AG04450 (cell line): ENCODE data around the gene NCR3LG1. TPM values are rescaled to one million over a fixed set of nuclear protein-coding genes. Genes with fewer than 3 reads are reported as not detected.

Source experiments
- CTCF ChIA-PET: fragments of 300-600, 350-600 bp; formaldehyde crosslinking; extraction: SDS; loops from one replicate; lab custom pipeline; 2022; ENCODE audit warnings: antibody characterized with exemption, inconsistent platforms; lab: Charles Lee
- POLR2A ChIA-PET: fragments of 350-600 bp; formaldehyde crosslinking; extraction: SDS; loops from one replicate; lab custom pipeline; 2021; ENCODE audit warnings: antibody characterized with exemption, inconsistent platforms; lab: Yijun Ruan, JAX
- DNase-seq: peaks from one replicate; pipeline ENCODE4 v3.0.0-alpha.2; 2011; ENCODE audit warnings: low read depth, low spot score
- H3K27ac ChIP-seq: one replicate; pipeline ENCODE4 v1.5.1; 2012; ENCODE audit warnings: low read depth, low read length, control low read depth
- H3K27me3 ChIP-seq: one replicate; pipeline ENCODE4 v1.6.0; 2012; ENCODE audit warnings: low read length; ENCODE audit not compliant: control insufficient read depth, insufficient read depth
- H3K4me3 ChIP-seq: 2 replicates; pipeline ENCODE4 v1.5.1; 2011; ENCODE audit warnings: mild to moderate bottlenecking, low read depth, low read length, control low read depth
- H3K9me3 ChIP-seq: 2 replicates; pipeline ENCODE4 v1.5.1; 2012; ENCODE audit warnings: low read length; ENCODE audit not compliant: control insufficient read depth, insufficient read depth
- CTCF ChIP-seq: IDR thresholded peaks from 2 replicates; pipeline ENCODE4 v1.5.1; 2011; ENCODE audit warnings: low read depth, low read length, control low read depth, inconsistent platforms
- polyA plus RNA-seq: library from polyadenylated mRNA; depleted of rRNA; stranded (reverse); fragments of >200 nt; gene quantifications from 2 replicates; pipeline ENCODE4 v1.2.3, GENCODE V29; 2011

Gene NCR3LG1
- polyA plus RNA-seq, 1 experiment: 3.3 TPM

DNA sequence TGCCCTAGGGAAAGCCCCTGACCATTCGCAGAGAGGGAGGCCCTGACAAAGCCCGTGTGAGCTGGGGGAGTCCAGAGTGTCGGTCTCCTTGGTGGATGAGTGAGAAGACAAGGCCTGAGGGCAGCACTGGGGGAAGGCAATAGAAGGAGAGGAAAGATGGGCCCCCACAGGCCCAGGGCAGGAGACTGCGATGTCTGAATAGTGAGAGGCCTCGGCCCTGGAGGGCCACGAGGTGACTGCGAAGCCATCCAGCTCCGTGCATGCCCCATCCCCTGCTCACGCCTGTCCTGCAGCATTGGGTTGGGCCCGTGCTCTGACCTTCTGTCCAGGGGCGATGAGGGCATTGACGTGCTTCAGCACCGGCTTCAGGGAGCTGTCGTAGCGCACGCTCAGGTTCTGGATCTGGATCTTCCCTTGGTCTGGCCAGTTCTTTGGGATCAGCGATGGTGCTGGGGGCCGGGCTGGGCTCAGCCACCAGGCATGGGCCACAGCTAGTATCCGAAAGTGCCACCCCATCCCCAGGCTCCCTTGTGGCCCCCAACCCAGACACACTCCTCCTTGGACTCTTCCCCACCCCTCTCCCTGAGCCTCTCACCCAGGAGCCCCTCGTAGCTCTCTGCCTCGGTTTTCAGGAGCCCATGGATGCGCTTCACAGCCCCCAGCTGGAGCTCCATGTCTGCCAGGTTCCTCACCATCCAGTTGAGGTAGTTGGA, 45.2 kb downstream of the NCR3LG1 start:
- CTCF ChIA-PET: no interaction called here

DNA sequence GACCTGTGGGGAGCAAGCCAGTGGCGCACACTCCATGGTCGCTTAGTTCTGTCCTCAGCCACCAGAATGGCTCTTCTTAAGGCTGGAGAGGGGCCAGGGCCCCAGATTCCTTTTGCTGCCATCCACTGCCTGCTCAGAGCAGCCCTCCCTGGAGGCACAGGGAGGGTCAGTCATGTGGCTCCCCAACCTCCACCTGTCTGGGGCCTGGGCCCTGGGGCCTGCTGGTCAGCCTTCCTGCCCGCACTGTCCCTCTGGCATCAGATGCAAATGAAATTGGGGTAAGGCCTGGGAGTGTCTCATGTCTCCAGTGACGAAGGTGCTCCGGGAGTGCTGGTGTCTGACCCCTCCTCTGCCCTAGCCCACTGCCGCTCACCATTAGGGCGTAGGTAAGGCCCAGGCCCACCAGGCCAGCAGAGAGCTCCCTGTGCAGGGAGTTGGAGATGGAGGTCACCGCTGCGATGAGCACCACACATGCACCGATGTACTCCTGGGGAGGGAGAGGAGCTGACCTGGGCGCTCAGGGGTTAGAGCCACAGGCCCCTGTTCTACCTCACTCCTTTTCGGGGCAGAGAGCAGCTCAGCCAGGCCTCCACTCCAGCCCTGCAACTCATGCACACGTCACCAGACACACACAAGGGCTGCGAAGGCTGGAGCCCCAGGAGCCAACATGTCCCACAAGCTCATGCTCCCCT, 45.9 kb downstream of the NCR3LG1 start:
- no peak overlapping the region for H3K4me3 ChIP-seq

More for the DNA sequence above, 45.2 kb downstream of the NCR3LG1 start:
- no peak for TF ChIP-seq CTCF
- Histone ChIP-seq H3K9me3 (no peaks in the 10 kb centered on the region; the same call in 1 of the 2 replicates), H3K4me3 (no peak overlapping the region), H3K27me3 (peaks cover 13% of the 10 kb centered on the region), H3K27ac (no peak overlapping the region)
- POLR2A ChIA-PET: no interaction called here
- DNase-seq: no peak

DNA sequence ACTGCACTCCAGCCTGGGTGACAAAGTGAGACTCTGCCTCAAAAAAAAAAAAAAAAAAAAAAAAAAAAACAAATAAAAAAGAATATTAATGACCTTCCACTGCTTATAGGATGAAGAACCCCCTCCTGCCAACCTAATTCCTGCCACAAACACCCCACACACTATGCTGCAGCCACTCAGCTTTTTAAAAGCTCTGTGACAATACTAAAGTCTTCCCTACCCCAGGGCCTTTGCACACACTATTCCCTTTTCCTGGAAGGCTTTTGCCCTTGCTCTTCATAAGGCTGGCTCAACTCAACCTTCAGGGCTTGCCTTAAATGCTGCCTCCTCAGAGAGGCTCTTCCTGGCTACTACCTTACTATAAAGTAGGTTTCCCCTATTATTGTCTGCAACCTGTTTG, 47.6 kb downstream of the NCR3LG1 start:
- CTCF ChIA-PET: interaction anchor here (0.7 to 1.0 kb wide), 2 partner anchors 254 to 580 kb away, joined by 6 to 7 read pairs; no protein-coding TSS in a partner anchor
- POLR2A ChIA-PET: no interaction called here
- no peak for TF ChIP-seq CTCF
- DNase-seq: no peak
- peaks cover 13% of the 10 kb centered on the region for H3K27me3 ChIP-seq
- no peaks in the 10 kb centered on the region; the same call in 1 of the 2 replicates for H3K9me3 ChIP-seq
- H3K27ac ChIP-seq: no peak overlapping the region
- H3K4me3 ChIP-seq: no peak overlapping the region

More for the DNA sequence above, 45.9 kb downstream of the NCR3LG1 start:
- Histone ChIP-seq H3K27me3 (peaks cover 13% of the 10 kb centered on the region), H3K27ac (no peak overlapping the region), H3K9me3 (no peaks in the 10 kb centered on the region; the same call in 1 of the 2 replicates)
- POLR2A ChIA-PET: no interaction called here
- DNase-seq: no peak
- CTCF ChIA-PET: interaction anchor here (1.1 kb wide), 1 partner anchor 14 kb away, joined by 3 read pairs; no protein-coding TSS in a partner anchor
- no peak for TF ChIP-seq CTCF

DNA sequence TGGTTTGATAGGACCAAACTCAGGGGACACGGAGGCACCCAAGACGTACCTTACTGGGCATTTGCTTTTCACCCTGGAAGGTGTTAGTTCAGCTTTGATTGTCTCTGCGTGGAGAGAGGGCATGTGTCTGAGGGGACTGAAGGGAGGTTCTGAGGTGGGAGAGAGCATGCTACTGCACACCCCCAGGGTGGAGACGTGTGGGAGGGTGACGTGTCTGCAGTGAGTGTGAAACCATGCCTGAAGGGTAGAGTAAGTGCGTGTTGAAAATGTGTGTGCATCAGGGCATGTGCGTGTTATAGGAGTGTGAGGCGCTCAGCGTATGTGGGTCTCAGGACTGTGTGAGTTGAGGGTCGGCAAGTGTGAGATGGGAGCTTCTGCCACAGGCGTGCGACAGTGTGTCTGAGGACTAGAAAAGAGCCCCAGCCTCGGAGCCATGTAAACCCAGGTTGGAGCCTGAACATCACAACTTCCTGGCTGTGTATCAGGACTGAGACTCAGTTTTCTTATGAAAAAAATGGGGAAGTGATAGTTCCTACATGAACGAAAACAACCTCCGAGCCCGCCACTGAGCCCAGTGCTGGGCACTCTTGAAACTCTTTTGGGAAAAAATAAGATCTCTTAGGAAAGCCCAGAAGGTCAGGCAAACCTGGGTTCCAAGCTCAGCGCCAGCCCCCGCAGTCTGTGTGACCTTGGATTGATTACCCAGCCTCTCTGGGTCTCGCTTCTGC, 48.6 kb downstream of the NCR3LG1 start:
- ChIA-PET CTCF (no interaction called here), POLR2A (no interaction called here)
- Histone ChIP-seq H3K9me3 (no peaks in the 10 kb centered on the region; the same call in 1 of the 2 replicates), H3K27me3 (peaks cover 9% of the 10 kb centered on the region), H3K27ac (no peak overlapping the region), H3K4me3 (no peak overlapping the region)
- no peak for DNase-seq
- TF ChIP-seq CTCF: no peak
